ENCODE results near the gene IL21.
A peak's percentile ranks its signal among the peaks of the same experiment; 100 is the strongest.
"Not testable (repeated sequence)": the region's sequence is repeated elsewhere in the genome, so short reads cannot be mapped to it uniquely, and the experiment has no call there.

Gene IL21

DNA sequence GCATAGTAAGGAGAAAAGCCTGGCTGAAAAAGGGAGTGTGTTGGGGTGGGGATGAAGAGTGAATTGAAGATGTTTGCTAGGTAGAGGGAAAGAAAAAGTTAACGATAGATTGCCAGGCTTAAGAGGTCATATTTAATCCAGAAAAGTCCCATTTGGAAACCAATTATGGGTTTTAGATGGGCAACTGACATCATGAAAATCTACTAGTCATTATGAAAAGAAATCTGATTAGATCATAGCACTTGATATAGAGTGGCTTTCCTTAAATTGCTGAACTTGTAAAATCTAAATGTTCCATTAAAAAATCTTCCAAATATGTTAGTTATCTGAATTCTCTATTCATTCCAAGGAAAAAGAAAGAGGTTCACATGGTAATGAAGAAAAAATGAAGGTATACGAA is 37.5 kb upstream of the IL21 start:
- H3K4me1 ChIP-seq (ENCODE audit: control insufficient read depth, insufficient read depth, low read length) = peaks cover 16% of the 10 kb centered on the region
- H3K27me3 ChIP-seq (replicated peaks; ENCODE audit: control insufficient read depth, insufficient read depth, low read length) = no peaks in the 10 kb centered on the region
- H3K36me3 ChIP-seq (ENCODE audit: control insufficient read depth, insufficient read depth, low read length, severe bottlenecking) = no peaks in the 10 kb centered on the region

DNA sequence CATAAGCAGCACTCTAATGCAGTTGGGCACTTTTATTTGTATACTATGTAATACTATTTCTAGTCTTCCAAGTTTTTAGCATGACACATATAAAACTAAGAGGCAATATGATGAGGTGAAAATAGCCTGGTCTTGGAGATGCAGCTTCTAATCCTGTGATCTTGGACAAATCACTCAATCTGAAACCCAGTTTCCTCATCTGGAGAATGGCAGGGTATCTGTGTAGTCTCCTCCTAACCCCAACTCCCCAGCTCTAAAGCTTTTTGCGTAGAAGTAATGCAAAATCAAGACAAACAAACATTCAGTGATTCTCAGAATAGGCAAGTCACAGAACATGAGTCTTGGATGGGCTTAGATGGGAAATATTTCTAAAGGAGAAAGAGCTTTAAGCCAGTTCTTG is 36.7 kb upstream of the IL21 start:
- Histone ChIP-seq H3K36me3 (ENCODE audit: control insufficient read depth, insufficient read depth, low read length, severe bottlenecking) (no peaks in the 10 kb centered on the region), H3K9me3 (ENCODE audit: control insufficient read depth, low read length) (no peaks in the 10 kb centered on the region), H3K4me1 (ENCODE audit: control insufficient read depth, insufficient read depth, low read length) (peaks cover 15% of the 10 kb centered on the region), H3K4me3 (ENCODE audit: low read length) (no peak overlapping the region), H3K27me3 (replicated peaks; ENCODE audit: control insufficient read depth, insufficient read depth, low read length) (no peaks in the 10 kb centered on the region), H3K9ac (ENCODE audit: low read length) (no peak overlapping the region)
- no peak for DNase-seq (ENCODE audit: low read depth)

More for the DNA sequence above, 37.5 kb upstream of the IL21 start:
- Histone ChIP-seq H3K9me3 (ENCODE audit: control insufficient read depth, low read length) (no peaks in the 10 kb centered on the region), H3K4me3 (ENCODE audit: low read length) (no peak overlapping the region), H3K9ac (ENCODE audit: low read length) (no peak overlapping the region)
- DNase-seq (ENCODE audit: low read depth) = no peak

DNA sequence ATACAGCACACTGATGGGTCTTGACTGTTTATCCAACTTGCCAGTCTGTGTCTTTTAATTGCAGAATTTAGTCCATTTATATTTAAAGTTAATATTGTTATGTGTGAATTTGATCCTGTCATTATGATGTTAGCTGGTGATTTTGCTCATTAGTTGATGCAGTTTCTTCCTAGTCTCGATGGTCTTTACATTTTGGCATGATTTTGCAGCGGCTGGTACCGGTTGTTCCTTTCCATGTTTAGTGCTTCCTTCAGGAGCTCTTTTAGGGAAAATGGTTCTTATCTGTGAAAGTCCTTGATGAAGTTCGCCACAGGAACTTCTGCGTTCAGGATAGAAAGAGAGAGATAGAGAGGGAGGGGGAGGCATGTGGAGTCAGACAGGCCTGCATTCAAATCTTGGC is 35.7 kb upstream of the IL21 start:
- H3K9ac ChIP-seq (ENCODE audit: low read length) = not testable (repeated sequence)
- peaks cover 11% of the 10 kb centered on the region for H3K4me1 ChIP-seq (ENCODE audit: control insufficient read depth, insufficient read depth, low read length)

DNA sequence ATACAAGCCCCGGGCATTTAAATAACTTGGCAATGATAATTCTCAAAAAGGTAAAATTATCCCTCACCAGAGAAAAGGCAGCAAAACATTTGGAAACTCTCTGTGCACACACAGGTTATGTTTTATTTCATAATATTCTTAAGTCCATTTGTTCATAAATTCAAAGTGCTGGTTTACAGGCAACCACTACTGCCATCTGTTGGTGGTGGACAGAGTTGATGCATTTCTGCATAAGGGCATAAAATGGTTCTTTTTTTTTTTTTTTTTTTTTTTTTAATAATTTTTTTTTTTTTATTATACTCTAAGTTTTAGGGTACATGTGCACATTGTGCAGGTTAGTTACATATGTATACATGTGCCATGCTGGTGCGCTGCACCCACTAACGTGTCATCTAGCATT is 31.5 kb upstream of the IL21 start:
- peak; percentile 82 for DNase-seq (ENCODE audit: low read depth)

More for the DNA sequence above, 35.7 kb upstream of the IL21 start:
- not testable (repeated sequence) for H3K36me3 ChIP-seq (ENCODE audit: control insufficient read depth, insufficient read depth, low read length, severe bottlenecking); DNase-seq (ENCODE audit: low read depth); H3K27me3 ChIP-seq (replicated peaks; ENCODE audit: control insufficient read depth, insufficient read depth, low read length); H3K9me3 ChIP-seq (ENCODE audit: control insufficient read depth, low read length); H3K4me3 ChIP-seq (ENCODE audit: low read length)

DNA sequence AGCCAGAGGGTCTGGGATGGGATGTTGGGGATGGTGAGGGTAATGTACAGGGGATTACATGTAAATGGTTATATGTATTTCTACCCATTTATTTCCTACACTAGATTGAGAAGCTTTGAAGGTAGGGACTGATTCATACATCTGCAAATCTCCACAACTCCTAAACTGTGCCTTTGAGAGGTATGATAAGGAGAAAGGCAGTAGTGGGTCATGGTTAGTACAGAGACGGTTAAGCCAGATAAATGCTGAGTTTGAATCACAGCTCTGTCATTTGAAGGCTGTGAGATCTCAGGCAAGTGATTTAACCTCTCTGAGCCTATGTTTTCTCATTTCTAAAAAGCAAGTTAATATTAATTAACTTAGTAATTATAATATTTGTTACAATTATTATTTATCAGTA is 29.3 kb upstream of the IL21 start:
- H3K9ac ChIP-seq (ENCODE audit: low read length) = no peak overlapping the region
- no peaks in the 10 kb centered on the region for H3K9me3 ChIP-seq (ENCODE audit: control insufficient read depth, low read length)
- no peak for DNase-seq (ENCODE audit: low read depth)
- H3K4me3 ChIP-seq (ENCODE audit: low read length) = no peak overlapping the region
- H3K36me3 ChIP-seq (ENCODE audit: control insufficient read depth, insufficient read depth, low read length, severe bottlenecking) = no peaks in the 10 kb centered on the region
- no peaks in the 10 kb centered on the region for H3K27me3 ChIP-seq (replicated peaks; ENCODE audit: control insufficient read depth, insufficient read depth, low read length)
- no peaks in the 10 kb centered on the region for H3K4me1 ChIP-seq (ENCODE audit: control insufficient read depth, insufficient read depth, low read length)

More for the DNA sequence above, 31.5 kb upstream of the IL21 start:
- Histone ChIP-seq H3K9ac (ENCODE audit: low read length) (no peak overlapping the region), H3K9me3 (ENCODE audit: control insufficient read depth, low read length) (no peaks in the 10 kb centered on the region), H3K4me3 (ENCODE audit: low read length) (no peak overlapping the region), H3K27me3 (replicated peaks; ENCODE audit: control insufficient read depth, insufficient read depth, low read length) (no peaks in the 10 kb centered on the region), H3K4me1 (ENCODE audit: control insufficient read depth, insufficient read depth, low read length) (no peaks in the 10 kb centered on the region), H3K36me3 (ENCODE audit: control insufficient read depth, insufficient read depth, low read length, severe bottlenecking) (no peaks in the 10 kb centered on the region)

DNA sequence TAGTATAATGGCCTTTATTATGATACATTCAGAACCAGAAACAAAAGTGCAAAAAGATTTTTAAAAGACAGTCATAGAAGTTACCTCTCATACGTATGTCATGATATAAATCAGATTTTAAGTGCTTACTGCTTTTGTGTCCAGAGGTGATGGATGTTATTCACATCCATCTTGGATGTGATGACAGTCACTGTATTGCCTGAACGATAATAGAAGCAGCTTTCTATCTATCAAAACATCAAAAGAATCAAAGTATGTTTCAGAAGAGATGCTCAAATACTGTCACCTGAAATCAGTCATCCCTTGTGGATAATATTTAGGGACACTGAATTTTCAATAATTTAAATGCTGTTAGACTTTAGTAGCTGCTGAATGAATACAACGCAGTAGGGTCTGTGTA is 26.8 kb upstream of the IL21 start:
- H3K9ac ChIP-seq (ENCODE audit: low read length) = no peak overlapping the region
- H3K27me3 ChIP-seq (replicated peaks; ENCODE audit: control insufficient read depth, insufficient read depth, low read length) = peaks cover 5% of the 10 kb centered on the region
- H3K9me3 ChIP-seq (ENCODE audit: control insufficient read depth, low read length) = no peaks in the 10 kb centered on the region
- no peaks in the 10 kb centered on the region for H3K4me1 ChIP-seq (ENCODE audit: control insufficient read depth, insufficient read depth, low read length)
- no peak overlapping the region for H3K4me3 ChIP-seq (ENCODE audit: low read length)
- DNase-seq (ENCODE audit: low read depth) = no peak
- no peaks in the 10 kb centered on the region for H3K36me3 ChIP-seq (ENCODE audit: control insufficient read depth, insufficient read depth, low read length, severe bottlenecking)

DNA sequence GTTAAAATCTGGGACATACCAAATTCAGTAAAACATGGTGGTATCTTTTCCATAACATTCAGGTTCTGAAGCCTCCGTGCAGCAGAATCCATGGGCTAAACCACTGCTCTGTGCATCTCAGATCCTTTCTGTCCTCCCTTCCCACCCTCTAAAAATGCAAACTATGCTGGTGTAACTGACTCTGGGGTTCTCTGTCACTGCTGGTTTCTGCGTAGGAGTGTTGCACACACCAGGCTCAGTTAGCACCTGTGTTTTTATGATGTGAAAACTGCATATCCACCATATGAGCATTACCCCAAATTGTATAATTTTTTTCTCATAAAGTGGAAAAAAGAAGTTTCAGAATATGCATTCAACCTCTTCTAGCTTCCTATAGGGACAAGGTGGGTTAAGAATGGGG is 22.4 kb upstream of the IL21 start:
- no peaks in the 10 kb centered on the region for H3K9me3 ChIP-seq (ENCODE audit: control insufficient read depth, low read length)

DNA sequence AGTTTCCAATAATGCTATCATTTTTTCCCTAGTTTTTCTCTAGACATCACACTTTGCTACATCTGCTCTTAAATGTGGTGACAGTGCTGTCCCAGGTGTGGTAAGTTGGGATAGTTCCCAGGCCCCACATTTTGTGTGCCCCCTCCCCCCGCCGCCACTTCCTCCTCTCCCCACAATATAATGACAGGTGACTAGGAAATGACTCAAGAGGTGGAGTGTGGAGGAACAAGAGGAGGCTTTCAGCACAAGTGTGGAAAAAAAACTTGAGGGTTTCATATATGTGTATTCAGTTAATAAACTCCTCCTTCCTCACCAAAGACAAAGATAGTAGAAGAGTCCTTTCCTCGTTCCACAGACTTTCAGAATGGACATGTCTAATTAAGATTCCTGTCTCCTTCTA is 18.3 kb upstream of the IL21 start:
- no peak for DNase-seq (ENCODE audit: low read depth)
- Histone ChIP-seq H3K4me3 (ENCODE audit: low read length) (no peak overlapping the region), H3K27me3 (replicated peaks; ENCODE audit: control insufficient read depth, insufficient read depth, low read length) (peaks cover 20% of the 10 kb centered on the region), H3K9ac (ENCODE audit: low read length) (no peak overlapping the region), H3K9me3 (ENCODE audit: control insufficient read depth, low read length) (no peaks in the 10 kb centered on the region), H3K36me3 (ENCODE audit: control insufficient read depth, insufficient read depth, low read length, severe bottlenecking) (no peaks in the 10 kb centered on the region), H3K4me1 (ENCODE audit: control insufficient read depth, insufficient read depth, low read length) (no peaks in the 10 kb centered on the region)

More for the DNA sequence above, 22.4 kb upstream of the IL21 start:
- Histone ChIP-seq H3K4me1 (ENCODE audit: control insufficient read depth, insufficient read depth, low read length) (no peaks in the 10 kb centered on the region), H3K36me3 (ENCODE audit: control insufficient read depth, insufficient read depth, low read length, severe bottlenecking) (no peaks in the 10 kb centered on the region), H3K27me3 (replicated peaks; ENCODE audit: control insufficient read depth, insufficient read depth, low read length) (peaks cover 20% of the 10 kb centered on the region), H3K4me3 (ENCODE audit: low read length) (no peak overlapping the region), H3K9ac (ENCODE audit: low read length) (no peak overlapping the region)
- DNase-seq (ENCODE audit: low read depth) = no peak

DNA sequence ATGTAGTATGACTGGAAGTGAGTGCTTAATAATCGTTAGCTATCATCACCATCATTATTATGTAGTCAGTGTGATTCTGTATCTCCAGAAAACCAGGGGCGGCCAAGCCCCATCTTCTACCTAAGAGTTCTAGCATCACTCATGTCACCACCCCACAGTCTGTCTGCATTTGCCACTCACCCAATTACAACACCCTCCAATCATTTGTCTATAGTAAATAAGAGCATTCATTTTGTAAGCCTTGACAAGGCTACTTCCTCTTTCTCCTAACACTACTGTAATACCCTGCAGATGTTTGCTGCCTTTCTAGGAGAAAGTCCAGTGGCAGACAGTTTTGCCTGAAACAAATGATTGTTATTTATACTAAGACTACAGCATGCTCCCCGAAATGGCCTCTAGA is 15.8 kb upstream of the IL21 start:
- Histone ChIP-seq H3K4me1 (ENCODE audit: control insufficient read depth, insufficient read depth, low read length) (no peaks in the 10 kb centered on the region), H3K9me3 (ENCODE audit: control insufficient read depth, low read length) (no peaks in the 10 kb centered on the region), H3K9ac (ENCODE audit: low read length) (no peak overlapping the region), H3K36me3 (ENCODE audit: control insufficient read depth, insufficient read depth, low read length, severe bottlenecking) (no peaks in the 10 kb centered on the region), H3K4me3 (ENCODE audit: low read length) (no peak overlapping the region), H3K27me3 (replicated peaks; ENCODE audit: control insufficient read depth, insufficient read depth, low read length) (peaks cover 15% of the 10 kb centered on the region)
- no peak for DNase-seq (ENCODE audit: low read depth)

DNA sequence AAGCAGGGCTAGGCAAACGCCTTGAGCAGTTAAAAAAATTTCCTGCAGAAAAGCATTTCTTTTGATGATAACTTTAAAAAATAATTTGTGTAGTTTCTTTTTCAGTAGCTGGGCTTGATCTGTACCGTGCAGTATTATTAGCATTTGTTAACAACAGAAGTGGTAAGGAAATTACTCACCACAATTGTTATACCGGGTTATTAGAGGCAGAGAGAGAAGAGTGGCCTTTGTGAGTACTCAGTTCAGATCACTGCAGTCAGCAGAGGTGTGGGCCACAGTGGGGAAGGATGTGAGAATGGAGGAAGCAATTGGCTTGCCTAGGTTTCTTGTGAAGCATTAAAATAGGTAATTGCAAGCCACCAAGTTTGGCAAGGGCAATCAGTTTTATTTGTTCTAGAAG is 14.3 kb upstream of the IL21 start:
- no peak for DNase-seq (ENCODE audit: low read depth)
- Histone ChIP-seq H3K36me3 (ENCODE audit: control insufficient read depth, insufficient read depth, low read length, severe bottlenecking) (no peaks in the 10 kb centered on the region), H3K4me1 (ENCODE audit: control insufficient read depth, insufficient read depth, low read length) (no peaks in the 10 kb centered on the region), H3K27me3 (replicated peaks; ENCODE audit: control insufficient read depth, insufficient read depth, low read length) (peaks cover 5% of the 10 kb centered on the region), H3K9ac (ENCODE audit: low read length) (no peak overlapping the region), H3K4me3 (ENCODE audit: low read length) (no peak overlapping the region), H3K9me3 (ENCODE audit: control insufficient read depth, low read length) (no peaks in the 10 kb centered on the region)

DNA sequence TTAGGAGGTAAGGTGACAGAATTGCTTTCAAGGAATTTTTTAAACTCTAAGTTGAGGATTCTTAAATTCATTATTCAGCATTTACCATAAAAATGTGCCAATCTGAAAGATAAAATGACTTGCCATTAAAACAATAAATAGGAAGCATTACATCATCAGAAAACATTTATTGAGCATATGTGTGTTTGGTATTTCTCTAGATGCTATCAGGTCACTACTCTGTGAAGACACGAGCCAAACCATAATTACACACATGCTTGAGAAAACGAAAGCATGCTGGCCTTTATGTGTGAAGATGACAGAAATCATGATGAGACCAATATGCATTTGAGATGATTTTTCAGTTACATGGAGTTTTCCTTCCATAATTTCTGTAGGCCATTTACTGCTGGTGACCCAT is 12.3 kb upstream of the IL21 start:
- Histone ChIP-seq H3K4me1 (ENCODE audit: control insufficient read depth, insufficient read depth, low read length) (no peaks in the 10 kb centered on the region), H3K36me3 (ENCODE audit: control insufficient read depth, insufficient read depth, low read length, severe bottlenecking) (no peaks in the 10 kb centered on the region), H3K27me3 (replicated peaks; ENCODE audit: control insufficient read depth, insufficient read depth, low read length) (no peaks in the 10 kb centered on the region), H3K4me3 (ENCODE audit: low read length) (no peak overlapping the region), H3K9ac (ENCODE audit: low read length) (no peak overlapping the region), H3K9me3 (ENCODE audit: control insufficient read depth, low read length) (no peaks in the 10 kb centered on the region)
- DNase-seq (ENCODE audit: low read depth) = peak; percentile 30

DNA sequence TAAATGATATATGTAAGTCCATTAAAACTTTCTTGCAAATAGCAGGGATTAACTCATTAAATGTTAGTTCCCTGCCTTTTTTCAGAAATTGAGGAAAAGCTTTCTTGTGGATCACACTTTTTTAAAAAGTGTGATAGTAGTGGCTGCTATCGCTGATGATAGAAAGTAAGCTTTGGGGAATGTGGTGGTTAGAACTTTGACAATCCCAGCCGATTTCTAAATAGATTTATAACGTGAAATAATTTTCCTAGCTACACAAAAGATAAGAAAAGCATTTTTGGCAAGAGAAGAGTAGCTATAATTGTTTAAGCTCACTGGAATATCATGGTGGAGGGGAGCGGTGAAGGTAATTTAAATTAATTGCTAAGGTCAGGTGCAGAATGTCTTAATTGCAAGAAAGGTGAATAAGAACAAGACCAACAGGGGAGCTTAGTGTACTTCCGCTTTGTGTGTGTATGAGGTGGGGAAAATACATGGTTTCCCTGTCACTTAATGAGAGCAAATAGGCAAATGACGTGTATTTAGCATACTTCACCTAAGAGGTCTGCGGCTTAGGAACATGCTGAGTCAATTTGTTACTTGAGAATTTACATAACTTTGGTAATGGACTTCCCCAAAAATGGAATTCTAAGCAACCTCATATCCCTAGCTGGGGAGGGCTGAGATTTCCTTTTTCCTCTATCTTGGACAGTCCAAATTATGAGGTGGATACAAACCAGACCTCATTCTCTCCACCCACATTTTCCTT is 11.7 kb upstream of the IL21 start:
- H3K27me3 ChIP-seq (replicated peaks; ENCODE audit: control insufficient read depth, insufficient read depth, low read length) = no peaks in the 10 kb centered on the region
- H3K9ac ChIP-seq (ENCODE audit: low read length) = no peak overlapping the region
- H3K9me3 ChIP-seq (ENCODE audit: control insufficient read depth, low read length) = no peaks in the 10 kb centered on the region
- DNase-seq (ENCODE audit: low read depth) = no peak
- no peak overlapping the region for H3K4me3 ChIP-seq (ENCODE audit: low read length)
- no peaks in the 10 kb centered on the region for H3K36me3 ChIP-seq (ENCODE audit: control insufficient read depth, insufficient read depth, low read length, severe bottlenecking)
- no peaks in the 10 kb centered on the region for H3K4me1 ChIP-seq (ENCODE audit: control insufficient read depth, insufficient read depth, low read length)

Measured in adipocyte (in vitro differentiated cells).